Lung (tissue), 12 donors: ENCODE measurements around the gene C1GALT1. TPM values are rescaled to one million over a fixed set of nuclear protein-coding genes. Genes with fewer than 3 reads are reported as not detected.

ENCODE experiments used
- ATAC-seq: fragments of 200-7000 bp; cut with Tn5 transposase; one replicate; pipeline ENCODE4 v1.9.1; 2020; ENCODE audit warnings: moderate number of reproducible peaks; ENCODE audit not compliant: insufficient read depth, low FRiP score
- DNase-seq, 3 donors: peaks; one replicate each; pipeline ENCODE4 v3.0.0-alpha.2; 2013 to 2017
- H3K27ac ChIP-seq, 2 donors: one replicate each; pipeline ENCODE4 v1.5.1; 2013; ENCODE audit warnings: mild to moderate bottlenecking in 2 of 2, moderate library complexity in 2 of 2, control low read depth in 1 of 2, inconsistent platforms in 1 of 2, low read depth in 1 of 2, low read length in 1 of 2
- H3K27me3 ChIP-seq, 3 donors: one replicate each; pipeline ENCODE4 v1.5.1; 2013; ENCODE audit warnings: low read length in 2 of 3; ENCODE audit not compliant: control insufficient read depth in 3 of 3, insufficient read depth in 3 of 3
- H3K36me3 ChIP-seq, 4 donors: one replicate each; pipeline ENCODE4 v1.5.1; 2013; ENCODE audit warnings: low read length in 4 of 4, mild to moderate bottlenecking in 1 of 4, moderate library complexity in 1 of 4; ENCODE audit not compliant: control insufficient read depth in 4 of 4, insufficient read depth in 4 of 4
- H3K4me1 ChIP-seq, 5 donors: one replicate each; pipeline ENCODE4 v1.5.1; 2013; ENCODE audit warnings: low read length in 5 of 5, mild to moderate bottlenecking in 2 of 5, moderate library complexity in 1 of 5; ENCODE audit not compliant: control insufficient read depth in 5 of 5, insufficient read depth in 5 of 5
- H3K4me3 ChIP-seq: one replicate; pipeline ENCODE4 v1.5.1; 2013; ENCODE audit warnings: mild to moderate bottlenecking, control low read depth, moderate library complexity
- H3K9ac ChIP-seq, 2 donors: one replicate each; pipeline ENCODE4 v1.5.1; 2013; ENCODE audit warnings: low read length in 2 of 2, control low read depth in 1 of 2; ENCODE audit not compliant: insufficient read depth in 1 of 2
- H3K9me3 ChIP-seq, 4 donors: one replicate each; pipeline ENCODE4 v1.5.1; 2013; ENCODE audit warnings: low read length in 3 of 4, mild to moderate bottlenecking in 1 of 4, moderate library complexity in 1 of 4; ENCODE audit not compliant: control insufficient read depth in 4 of 4, insufficient read depth in 3 of 4
- WGBS, 2 donors: extraction: QIAGEN DNeasy Blood & Tissue Kit; methylation state at CpG; one replicate each; pipeline ENCODE4 v1.1.7; 2013; 5-methylcytosine and 5-hydroxymethylcytosine counted together
- polyA plus RNA-seq, 2 donors: library from polyadenylated mRNA; stranded (reverse); fragments of 200-250 nt; gene quantifications; one replicate each; pipeline ENCODE4 v1.2.1, GENCODE V29; 2013
- total RNA-seq, 2 donors: library from RNA; depleted of rRNA in 1 of 2; stranded (reverse); fragments of >200 nt in 1 of 2; gene quantifications; one replicate each; pipeline ENCODE4 v1.2.1, GENCODE V29; 2014 to 2021
- TF ChIP-seq, protein P1 (sequence below): IDR thresholded peaks from 2 replicates; pipeline ENCODE4 v1.5.1; 2012; ENCODE audit warnings: mild to moderate bottlenecking; ENCODE audit errors: control extremely low read depth, extremely low read depth
- donor health status: control.
- donor health status: control.
- donor health status: Bipolar disorder and iron deficiency.
- donor health status: healthy.
- donor health status: DM: yes; HTN: yes; CAD: no.

The C1GALT1 gene
- total and polyA plus RNA-seq, 4 donors = 10.5 to 39.5 (median 23.3) TPM

DNA sequence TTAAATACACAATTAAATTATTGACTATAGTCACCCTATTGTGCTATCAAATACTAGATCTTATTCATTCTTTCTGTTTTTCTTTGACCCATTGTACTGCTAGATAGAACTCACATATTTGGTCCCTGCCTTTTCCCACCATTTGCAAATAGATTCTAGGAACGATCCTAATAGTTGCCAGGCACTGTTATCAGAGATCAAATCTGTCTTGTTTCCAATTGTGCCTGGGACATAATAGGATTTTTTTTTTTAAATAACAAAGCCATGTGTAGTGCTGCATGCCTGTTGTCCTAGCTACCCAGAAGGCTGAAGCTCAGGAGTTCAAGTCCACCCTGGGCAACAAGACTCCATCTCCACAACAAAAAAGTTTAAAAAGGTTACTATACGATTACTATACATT, 72.0 kb downstream of the C1GALT1 start:
- no peak overlapping the region for H3K9ac ChIP-seq
- H3K27me3 ChIP-seq = no peaks in the 10 kb centered on the region
- WGBS, 2 donors = 83 to 89% methylated on average over 2 of the region's 2 CpGs
- ATAC-seq (no peak), DNase-seq (no peak)
- TF ChIP-seq, protein P1, sequence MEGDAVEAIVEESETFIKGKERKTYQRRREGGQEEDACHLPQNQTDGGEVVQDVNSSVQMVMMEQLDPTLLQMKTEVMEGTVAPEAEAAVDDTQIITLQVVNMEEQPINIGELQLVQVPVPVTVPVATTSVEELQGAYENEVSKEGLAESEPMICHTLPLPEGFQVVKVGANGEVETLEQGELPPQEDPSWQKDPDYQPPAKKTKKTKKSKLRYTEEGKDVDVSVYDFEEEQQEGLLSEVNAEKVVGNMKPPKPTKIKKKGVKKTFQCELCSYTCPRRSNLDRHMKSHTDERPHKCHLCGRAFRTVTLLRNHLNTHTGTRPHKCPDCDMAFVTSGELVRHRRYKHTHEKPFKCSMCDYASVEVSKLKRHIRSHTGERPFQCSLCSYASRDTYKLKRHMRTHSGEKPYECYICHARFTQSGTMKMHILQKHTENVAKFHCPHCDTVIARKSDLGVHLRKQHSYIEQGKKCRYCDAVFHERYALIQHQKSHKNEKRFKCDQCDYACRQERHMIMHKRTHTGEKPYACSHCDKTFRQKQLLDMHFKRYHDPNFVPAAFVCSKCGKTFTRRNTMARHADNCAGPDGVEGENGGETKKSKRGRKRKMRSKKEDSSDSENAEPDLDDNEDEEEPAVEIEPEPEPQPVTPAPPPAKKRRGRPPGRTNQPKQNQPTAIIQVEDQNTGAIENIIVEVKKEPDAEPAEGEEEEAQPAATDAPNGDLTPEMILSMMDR = no peak
- peaks cover 0 to 25% (median 3%) of the 10 kb centered on the region in 5 donors for H3K4me1 ChIP-seq
- H3K36me3 ChIP-seq = peaks cover 0 to 4% (median 0%) of the 10 kb centered on the region in 4 donors
- no peak overlapping the region for H3K4me3 ChIP-seq
- H3K9me3 ChIP-seq = no peaks in the 10 kb centered on the region
- no peak overlapping the region for H3K27ac ChIP-seq

DNA sequence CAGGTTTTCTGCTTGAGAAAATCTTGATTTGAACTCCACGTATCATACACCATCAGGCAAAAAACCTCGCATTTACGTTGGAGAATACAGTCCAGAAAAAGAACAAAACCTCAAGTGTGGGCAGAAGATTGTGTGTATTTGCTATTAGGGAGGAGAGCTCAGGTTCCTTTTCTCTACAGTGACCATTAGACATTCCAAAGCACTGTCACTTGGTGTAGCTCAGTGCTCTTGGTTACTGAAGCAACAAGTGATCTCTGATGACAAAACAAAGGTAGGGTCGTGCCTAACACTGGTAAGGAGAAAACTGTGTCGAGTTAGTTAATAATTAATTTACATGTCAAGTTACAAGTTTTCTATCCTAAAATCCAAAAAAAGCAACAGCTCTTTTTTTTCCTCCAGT, 72.6 kb downstream of the C1GALT1 start:
- no peak overlapping the region for H3K4me3 ChIP-seq
- DNase-seq (no peak), ATAC-seq (no peak)
- 80 to 92% methylated on average over 5 of the region's 5 CpGs for WGBS, 2 donors
- peaks cover 0 to 4% (median 0%) of the 10 kb centered on the region in 4 donors for H3K36me3 ChIP-seq
- peaks cover 0 to 25% (median 3%) of the 10 kb centered on the region in 5 donors for H3K4me1 ChIP-seq
- no peak overlapping the region for H3K27ac ChIP-seq
- no peaks in the 10 kb centered on the region for H3K27me3 ChIP-seq
- TF ChIP-seq, protein P1 = no peak
- no peaks in the 10 kb centered on the region for H3K9me3 ChIP-seq
- no peak overlapping the region for H3K9ac ChIP-seq

GRCh38 chr7:7256731-7257274, 74.5 kb downstream of the C1GALT1 start:
- Histone ChIP-seq H3K27me3 (no peaks in the 10 kb centered on the region), H3K4me1 (peaks cover 0 to 25% (median 3%) of the 10 kb centered on the region in 5 donors), H3K36me3 (peaks cover 0 to 4% (median 0%) of the 10 kb centered on the region in 4 donors), H3K4me3 (no peak overlapping the region), H3K27ac (peak overlapping the region in 1 of 2 donors; percentile 40), H3K9me3 (no peaks in the 10 kb centered on the region), H3K9ac (no peak overlapping the region)
- ATAC-seq (no peak), DNase-seq (peak in 2 of 3 donors; percentile 37 to 41)
- 59 to 73% methylated on average over 6 of the region's 6 CpGs for WGBS, 2 donors
- TF ChIP-seq, protein P1 = no peak
